Measurements from ENCODE around the gene IFNK.
"Not testable (repeated sequence)": the region's sequence is repeated elsewhere in the genome, so short reads cannot be mapped to it uniquely, and the experiment has no call there.

IFNK gene, protein sequence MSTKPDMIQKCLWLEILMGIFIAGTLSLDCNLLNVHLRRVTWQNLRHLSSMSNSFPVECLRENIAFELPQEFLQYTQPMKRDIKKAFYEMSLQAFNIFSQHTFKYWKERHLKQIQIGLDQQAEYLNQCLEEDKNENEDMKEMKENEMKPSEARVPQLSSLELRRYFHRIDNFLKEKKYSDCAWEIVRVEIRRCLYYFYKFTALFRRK

DNA sequence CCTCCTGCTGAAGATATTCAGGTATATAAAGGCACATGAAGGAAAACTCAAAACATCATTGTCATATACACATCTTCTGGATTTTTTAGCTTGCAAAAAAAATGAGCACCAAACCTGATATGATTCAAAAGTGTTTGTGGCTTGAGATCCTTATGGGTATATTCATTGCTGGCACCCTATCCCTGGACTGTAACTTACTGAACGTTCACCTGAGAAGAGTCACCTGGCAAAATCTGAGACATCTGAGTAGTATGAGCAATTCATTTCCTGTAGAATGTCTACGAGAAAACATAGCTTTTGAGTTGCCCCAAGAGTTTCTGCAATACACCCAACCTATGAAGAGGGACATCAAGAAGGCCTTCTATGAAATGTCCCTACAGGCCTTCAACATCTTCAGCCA, at the start of gene IFNK:
IFNK (plus strand) TSS at position 55 of the 400 bp plus-strand sequence; CDS start at position 102, 47 bp downstream.
- no peak for DNase-seq (ENCODE audit: low read depth in 3 of 3, low spot score in 1 of 3)

DNA sequence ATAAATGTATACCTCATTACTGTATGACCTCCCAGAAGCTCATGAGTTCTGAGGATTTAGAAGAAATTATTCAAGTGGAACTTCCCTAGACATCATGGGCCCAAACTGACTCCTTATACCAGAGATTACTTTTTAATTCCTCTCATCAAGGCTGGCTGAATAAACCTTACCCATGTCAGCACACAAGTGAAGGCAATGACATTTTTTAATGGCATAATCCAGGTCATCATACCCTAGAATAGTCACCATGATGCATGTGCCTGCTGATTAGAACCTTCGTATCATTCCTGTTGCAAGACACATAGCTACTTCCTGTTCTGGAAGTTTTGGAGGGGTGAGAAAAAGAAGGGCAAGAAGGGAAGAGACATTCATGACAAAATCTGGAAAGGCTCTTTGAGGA, 49.8 kb upstream of the IFNK start:
- DNase-seq (ENCODE audit: low read depth in 3 of 3, low spot score in 1 of 3): no peak

DNA sequence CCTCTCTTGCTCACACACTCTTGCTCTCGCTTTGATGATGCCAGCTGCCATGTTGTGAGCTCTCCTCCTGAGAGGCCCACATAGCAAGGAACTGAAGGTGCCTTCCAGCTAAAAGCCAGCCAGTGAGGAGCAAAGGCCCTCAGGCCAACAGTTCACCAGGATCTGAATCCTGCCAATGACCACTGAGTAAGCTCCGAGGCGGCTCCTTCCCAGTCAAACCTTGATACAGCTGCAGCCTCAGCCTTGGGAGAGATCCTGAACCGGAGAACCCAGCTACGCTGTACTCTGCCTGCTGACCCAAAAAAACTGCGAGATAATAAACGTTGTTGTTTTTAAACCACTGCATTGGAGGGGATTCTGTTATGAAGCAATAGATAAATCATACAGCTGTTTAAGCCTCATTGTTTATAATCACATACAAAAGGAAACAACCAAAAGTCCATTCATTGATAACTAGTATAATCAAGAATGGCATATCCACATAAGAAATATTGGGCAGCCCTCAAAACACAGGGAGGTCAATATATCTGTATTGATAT, 49.0 kb upstream of the IFNK start:
- no peak for DNase-seq (ENCODE audit: low read depth in 3 of 3, low spot score in 1 of 3)

DNA sequence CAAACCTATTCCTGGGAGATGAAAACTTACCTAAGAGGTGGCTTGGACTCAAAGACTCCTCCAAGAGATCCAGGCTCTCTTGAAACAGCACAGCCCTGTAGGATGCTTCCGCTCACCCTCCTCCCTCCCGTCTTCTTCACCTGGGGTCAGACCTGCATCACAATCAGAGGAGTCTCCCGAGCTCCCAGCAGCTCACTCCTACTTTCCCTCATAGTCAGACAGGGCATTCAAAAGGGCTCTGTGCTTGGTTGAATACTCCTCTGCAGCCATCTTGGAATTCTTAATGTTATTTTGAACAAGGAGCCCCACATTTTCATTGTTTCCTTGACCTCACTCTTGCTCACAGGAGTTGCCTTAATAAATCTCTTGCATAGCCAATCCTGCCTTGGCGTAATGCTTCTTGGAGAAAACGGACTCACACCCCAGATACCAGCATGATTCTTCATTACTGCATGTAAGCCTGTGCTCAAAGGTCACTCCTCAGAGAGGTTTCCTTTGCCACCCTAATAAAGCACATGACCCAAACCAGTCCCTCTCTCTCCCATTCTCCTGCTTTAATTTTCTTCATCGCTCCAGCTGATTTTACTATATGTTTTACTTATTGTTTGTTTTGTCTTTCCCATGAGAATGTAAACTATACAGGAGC, 47.1 kb upstream of the IFNK start:
- no peak for DNase-seq (ENCODE audit: low read depth in 3 of 3, low spot score in 1 of 3)

DNA sequence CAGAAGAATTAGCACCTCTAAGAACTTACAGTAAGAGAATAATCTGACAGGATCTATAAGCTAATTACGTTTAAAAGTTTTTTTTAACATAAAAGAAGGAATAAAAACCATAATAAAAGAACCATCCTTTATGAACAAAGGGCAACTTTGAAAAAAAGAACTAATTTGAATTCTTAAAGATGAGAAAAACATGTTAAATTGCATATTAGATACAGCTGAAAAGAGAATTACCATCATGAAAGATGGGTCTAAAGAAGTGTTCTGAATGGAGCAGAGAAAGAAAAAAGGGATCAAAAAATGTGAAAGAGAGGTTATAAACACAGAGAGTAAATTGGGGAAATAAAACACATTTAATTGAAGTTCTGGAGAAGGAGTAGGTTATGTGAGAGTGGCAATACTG, 45.8 kb upstream of the IFNK start:
- no peak for DNase-seq (ENCODE audit: low read depth in 3 of 3, low spot score in 1 of 3)

DNA sequence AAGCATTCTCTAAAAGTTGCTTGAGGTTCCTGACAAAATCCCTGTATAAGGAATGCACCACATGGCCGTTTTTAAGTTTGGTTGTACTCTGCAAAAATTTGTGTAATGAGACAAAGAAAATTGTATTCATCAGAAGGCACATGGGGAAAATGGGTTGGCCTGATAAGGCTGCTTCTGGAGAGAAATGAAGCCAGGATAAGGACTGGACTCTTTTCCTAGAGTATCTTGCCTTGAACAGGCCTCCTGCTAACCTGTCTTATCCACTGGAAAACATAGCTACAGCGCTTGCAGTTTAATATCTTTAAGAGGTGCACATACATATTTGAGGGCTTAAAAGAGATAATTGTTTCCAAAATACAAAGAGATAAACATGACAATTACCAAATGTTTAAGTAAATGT, 41.4 kb upstream of the IFNK start:
- no peak for DNase-seq (ENCODE audit: low read depth in 3 of 3, low spot score in 1 of 3)

DNA sequence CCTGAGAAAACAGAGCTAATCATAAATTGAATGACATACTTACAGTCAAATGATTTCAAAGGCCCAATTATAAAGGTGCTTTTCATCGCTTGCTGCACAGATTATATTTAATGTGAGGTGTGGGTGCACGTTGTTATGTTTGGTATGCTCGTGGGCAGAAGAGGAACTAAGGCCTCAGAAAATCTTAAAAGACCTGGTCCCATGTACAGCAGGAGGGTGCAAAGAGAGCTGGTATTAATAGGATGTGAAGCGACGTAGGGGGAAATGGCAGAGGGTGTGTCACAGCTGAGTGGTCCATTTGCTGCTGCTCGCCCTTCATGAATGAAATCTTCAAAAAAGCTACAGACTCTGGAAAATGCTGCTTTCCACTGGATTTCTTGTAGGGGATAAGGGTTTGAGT, 40.5 kb upstream of the IFNK start:
- DNase-seq (ENCODE audit: low read depth in 3 of 3, low spot score in 1 of 3): no peak

DNA sequence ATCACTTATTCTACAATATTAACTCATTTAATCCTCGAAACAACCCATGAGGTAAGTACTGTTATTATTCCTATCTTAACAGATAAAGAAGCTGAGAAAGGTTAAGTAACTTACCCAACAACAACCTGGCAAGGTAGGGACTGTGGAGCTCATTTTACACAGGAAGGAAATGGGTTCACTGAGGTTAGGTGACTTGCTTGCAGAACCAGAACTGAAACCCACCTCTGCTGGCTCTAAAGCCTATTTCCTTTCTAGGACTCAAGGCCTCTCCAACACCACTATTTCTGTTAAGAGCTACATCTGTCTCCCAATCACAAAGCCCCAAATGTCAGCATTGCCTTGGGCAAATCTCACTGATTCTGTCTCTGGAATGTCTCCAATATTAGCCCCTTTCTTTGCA, 38.9 kb upstream of the IFNK start:
- no peak for DNase-seq (ENCODE audit: low read depth in 3 of 3, low spot score in 1 of 3)

DNA sequence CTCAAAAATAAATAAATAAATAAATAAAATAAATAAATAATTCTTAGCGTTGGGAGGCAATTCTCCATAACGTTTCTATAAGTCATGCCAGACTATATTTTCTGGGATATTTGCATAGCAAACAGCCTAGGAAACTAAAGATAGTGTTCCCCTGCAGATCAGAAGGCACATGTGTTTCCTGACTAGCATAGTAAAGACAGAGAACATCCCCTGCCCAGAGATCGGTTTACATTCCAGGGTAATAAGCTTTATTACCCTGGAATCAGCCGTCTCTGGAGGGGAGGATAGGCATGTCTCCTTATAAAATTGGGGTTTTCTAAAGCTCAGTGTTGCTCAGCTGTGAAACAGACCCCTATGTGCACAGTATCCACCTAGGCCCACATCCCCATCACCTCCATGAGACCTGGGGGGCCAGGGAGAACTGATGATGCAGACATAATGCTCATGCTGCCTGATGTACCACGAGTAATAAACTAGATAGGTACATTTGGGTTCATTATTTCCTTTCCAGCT, 36.9 kb upstream of the IFNK start:
- no peak for DNase-seq (ENCODE audit: low read depth in 3 of 3, low spot score in 1 of 3)

DNA sequence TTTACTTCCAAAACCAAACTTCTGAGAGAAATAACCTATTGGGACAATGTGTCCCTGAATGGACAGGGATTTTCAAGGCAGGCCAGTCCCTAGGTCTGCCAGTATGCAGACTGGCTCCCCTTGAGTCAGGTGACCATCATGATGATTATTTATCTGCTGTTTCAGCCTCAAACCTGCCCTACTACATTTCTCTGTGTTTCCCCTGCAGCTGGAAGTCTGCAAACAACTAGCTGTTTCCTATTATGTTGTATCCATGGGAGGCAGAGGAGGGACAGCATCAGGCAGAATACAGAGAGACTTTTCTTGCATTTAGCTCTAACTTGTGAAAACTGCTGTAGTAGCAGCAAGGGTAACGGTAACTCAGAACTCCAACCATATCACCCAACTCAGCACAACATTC, 36.2 kb upstream of the IFNK start:
- no peak for DNase-seq (ENCODE audit: low read depth in 3 of 3, low spot score in 1 of 3)

DNA sequence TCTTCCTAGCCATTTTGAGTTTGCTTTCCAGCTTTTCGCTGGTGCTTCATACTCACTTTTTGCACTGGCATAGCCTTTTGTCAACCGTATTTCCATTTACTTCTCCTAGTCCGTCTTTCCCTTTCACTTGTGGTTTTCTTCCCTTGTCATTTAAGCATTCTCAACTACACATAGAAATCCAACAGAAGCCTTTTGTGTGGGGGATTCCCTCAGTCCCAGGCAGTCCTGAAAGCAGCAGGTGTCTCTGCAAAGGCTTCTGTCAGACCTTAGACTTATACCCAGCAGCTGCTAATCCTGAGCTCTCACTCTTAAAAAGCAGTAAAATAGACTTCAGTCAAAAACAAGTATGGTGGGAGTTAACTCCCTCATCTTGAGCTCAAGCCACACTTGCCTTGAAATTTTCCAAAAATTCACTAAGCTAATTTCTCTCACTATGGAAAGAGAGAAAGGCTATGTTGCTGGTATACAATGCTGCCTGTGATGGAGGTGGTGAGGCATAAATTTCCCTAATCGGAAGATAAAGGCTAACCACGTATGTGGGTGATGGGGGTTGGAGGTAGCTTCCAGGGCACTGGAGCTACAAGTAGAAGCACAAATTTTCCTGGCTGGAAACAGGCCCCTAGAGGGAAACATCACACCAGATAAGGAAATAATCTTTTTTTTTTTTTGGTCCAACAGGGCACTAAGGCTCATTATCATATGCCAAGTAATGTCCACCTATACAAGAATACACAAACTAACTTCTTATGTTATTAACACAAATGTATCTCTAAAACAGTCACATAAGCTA, 34.8 kb upstream of the IFNK start:
- no peak for DNase-seq (ENCODE audit: low read depth in 3 of 3, low spot score in 1 of 3)

DNA sequence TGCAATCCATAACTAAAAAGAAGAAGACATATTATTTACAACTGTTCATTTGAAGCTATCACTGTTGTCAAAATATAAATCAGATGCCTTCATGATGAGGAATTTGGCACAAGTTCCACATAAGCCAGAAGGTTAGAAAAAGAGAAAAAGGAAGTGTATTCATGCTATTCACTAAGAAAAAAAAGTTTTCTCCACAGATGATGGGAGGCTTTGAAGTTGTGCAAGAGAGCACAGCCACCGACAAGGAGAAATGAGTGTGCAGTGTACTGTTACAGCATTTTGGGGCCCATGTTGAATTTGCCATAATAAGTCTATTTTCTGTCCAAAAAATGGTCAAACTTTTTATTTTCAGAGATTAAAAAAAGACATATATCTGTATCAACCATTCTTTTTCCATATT, 32.9 kb upstream of the IFNK start:
- DNase-seq (ENCODE audit: low read depth in 3 of 3, low spot score in 1 of 3): no peak

DNA sequence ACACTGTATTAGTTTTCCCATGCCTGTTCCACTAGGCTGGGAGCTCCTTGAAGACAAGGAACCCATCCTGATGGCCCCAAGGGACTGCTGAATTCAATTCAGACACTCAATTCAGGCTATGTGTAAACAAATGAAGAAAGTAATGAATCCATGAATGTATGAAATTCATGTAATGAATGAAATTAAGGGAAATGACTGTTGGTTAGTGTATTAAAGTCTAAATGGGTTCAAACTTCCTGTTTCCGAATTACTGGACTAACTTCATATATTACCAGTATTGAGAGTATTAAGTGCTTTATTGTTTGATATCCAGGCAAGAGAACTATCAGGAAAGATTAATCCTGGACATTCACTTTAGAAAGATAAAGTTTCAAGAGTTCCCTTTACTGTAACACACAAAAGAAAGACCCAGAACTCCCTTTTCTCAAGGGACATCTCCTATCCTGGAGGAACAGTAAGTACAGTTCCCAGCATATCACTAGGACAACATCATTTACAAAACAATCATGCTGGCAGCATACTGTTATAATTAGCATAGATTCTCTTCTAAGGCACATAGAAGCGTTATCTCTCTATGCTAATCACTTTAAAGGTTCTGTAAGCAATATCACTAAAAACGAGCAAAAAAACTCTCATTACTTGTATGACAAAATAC, 28.5 kb upstream of the IFNK start:
- DNase-seq (ENCODE audit: low read depth in 3 of 3, low spot score in 1 of 3): no peak

DNA sequence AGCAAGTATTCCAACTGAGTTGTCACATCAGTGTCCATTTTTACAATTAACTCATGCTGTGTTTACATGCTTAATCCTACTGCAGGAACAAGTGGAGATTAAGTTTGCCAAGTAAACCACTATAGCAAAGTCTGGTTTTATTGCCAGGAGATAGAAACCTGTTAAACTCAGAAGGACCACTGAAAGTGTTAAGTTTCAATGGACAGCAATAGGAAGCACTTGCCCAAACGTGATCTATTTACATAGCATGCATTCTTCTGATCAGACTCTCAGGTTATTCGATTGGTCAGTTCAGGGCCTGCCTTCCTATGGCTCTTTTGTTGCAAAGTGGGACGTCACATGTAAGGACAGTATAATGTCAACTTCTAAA, 28.0 kb upstream of the IFNK start:
- no peak for DNase-seq (ENCODE audit: low read depth in 3 of 3, low spot score in 1 of 3)

DNA sequence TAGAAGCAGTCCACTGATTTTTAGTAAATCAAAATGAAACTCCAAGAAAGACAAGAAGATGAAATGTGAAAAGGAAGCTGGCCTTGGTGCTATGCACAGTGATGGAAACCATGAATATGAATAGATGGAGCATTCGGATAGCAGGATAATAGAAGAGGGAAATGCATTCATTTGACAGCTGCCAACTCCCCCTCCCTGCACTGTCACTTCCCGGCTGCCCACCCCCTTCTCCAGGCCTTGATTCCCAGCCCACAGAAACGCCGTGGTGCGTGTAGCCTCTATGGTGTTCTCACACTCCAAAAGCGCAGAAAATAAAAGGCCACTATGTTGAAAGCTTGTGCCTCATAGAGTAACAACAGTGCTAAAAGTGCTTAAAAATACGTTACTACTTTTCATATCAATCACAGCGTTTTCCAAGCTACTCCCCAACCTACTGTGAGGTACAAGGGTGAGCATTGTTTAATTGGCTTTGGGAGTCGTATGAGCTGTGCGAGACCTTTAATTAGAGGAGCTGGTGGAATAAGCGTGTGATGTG, 26.1 kb upstream of the IFNK start:
- DNase-seq (ENCODE audit: low read depth in 3 of 3, low spot score in 1 of 3): no peak

DNA sequence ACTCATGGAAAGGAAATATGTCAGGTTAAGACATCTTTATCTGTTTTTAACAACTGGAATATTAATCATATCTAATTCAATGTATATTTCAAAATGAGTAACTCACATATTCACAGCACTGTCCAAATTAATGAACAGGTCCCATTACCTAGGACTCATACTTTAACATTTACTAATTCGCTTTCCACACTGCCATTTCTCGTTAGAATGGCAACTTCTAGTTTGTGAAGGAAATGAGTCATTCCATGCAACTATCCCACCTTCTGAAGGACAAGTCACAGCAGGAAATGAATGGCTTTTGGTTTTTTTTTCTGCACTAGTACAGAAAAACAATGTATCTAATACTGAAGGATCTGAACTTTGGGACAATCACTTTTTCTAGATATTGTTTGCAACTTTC, 24.6 kb upstream of the IFNK start:
- no peak for DNase-seq (ENCODE audit: low read depth in 3 of 3, low spot score in 1 of 3)

DNA sequence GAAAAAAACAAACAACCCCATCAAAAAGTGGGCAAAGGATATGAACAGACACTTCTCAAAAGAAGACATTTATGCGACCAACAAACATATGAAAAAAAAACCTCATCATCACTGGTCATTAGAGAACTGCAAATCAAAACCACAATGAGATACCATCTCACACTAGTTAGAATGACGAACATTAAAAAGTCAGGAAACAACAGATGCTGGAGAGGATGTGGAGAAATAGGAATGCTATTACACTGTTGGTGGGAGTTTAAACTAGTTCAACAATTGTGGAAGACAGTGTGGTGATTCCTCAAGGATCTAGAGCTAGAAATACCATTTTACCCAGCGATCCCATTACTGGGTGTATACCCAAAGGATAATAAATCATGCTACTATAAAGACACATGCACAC, 23.2 kb upstream of the IFNK start:
- DNase-seq (ENCODE audit: low read depth in 3 of 3, low spot score in 1 of 3): not testable (repeated sequence)

DNA sequence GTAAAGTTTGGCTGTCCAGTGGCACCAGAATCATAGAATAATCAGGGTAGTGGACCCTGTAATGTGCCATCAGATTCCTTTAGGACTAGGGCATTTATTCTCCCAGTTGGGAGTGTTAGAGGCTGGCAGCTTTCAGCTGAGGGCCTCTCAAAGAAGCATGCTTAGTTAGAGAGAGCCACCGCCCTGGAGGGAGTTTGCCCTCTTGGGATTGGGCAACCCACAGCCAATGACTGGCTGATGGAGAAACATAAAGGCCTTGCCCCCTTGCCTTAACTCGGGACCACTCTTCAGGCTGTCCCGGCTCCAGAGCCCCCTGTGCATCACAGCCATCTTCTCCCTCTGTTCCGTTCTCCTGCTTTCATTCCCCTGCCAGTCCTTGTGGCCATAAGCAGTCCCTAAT, 20.5 kb upstream of the IFNK start:
- DNase-seq (ENCODE audit: low read depth in 3 of 3, low spot score in 1 of 3): no peak

DNA sequence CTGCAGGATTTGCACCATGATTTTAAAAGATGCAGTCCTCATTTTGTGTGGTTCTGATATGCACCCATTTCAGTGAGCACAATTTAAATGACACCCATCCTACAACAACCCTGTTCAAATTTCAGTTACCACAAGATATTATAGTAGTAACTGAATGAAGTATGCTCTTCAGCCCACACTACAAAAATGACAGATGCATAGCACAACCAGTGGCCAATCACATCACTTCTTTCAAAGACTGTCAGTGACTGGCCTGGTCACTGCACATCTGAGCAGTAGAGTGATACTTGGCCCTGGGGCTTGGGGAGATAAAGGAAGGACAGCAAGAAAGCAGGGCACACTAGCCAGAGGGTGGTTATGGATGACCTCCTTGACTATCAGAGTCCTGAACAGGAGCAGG, 19.8 kb upstream of the IFNK start:
- no peak for DNase-seq (ENCODE audit: low read depth in 3 of 3, low spot score in 1 of 3)

DNA sequence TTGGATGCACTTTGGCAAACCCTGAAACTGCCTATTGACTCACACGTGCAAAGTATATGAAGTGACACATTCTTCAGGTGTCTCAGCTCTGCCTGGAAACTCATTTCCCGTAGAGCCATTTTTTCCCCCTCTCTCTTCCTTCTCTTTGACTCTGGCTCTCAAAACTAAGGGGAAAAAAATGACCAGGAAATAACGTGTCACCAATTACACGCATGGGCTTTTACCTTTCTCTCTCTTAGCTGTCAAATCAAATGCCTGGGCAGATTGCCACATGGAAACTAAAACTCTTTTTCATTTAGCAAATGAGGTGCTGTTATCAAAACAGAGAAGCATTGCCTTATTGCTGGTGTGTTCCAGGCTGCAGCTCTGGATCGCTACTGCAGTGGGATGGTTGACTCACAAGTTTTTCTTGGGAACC, 18.3 kb upstream of the IFNK start:
- no peak for DNase-seq (ENCODE audit: low read depth in 3 of 3, low spot score in 1 of 3)

DNA sequence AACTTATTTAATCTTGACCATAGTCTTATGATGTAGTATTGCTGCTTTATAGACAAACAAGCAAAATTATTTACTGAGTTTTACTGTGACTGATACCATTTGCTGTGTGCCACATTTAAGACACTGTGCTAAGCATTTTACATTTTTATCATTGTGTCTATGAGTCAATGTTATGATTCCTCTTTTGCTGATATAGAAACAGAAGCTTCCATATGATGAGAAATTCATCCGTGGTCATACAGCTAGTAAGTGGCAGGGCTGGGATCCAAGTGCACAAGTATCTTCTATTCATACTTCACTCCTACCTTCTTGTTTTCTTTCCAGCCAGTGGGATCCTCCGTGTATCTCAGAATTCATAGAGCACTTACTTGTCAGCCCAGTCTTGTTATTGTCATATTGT, 17.1 kb upstream of the IFNK start:
- no peak for DNase-seq (ENCODE audit: low read depth in 3 of 3, low spot score in 1 of 3)
